HEK293 (cell line): ENCODE results near the gene PRICKLE1.

Experiments
- CTCF ChIA-PET: fragments of 350-600 bp; formaldehyde crosslinking; extraction: SDS; loops from one replicate; lab custom pipeline; 2021; ENCODE audit warnings: antibody characterized with exemption; lab: Yijun Ruan, JAX
- POLR2A ChIA-PET: fragments of 300-600 bp; formaldehyde crosslinking; extraction: SDS; loops from one replicate; lab custom pipeline; 2020; ENCODE audit warnings: antibody characterized with exemption, inconsistent platforms; lab: Yijun Ruan, JAX
- H3K27ac ChIP-seq: fragments of 200-500 bp; sonication (Bioruptor generic); 2 replicates; pipeline ENCODE4 v1.5.1; 2014; ENCODE audit warnings: low read depth, low read length, control low read depth, inconsistent platforms; ENCODE audit errors: extremely low read depth
- H3K36me3 ChIP-seq, 2 experiments: fragments of 200-500 bp in 1 of 2; sonication (Bioruptor generic) in 1 of 2; 1 replicate in 1 of 2; 2 replicates in 1 of 2; pipeline ENCODE4 v1.5.1; 2014 to 2017; ENCODE audit warnings: inconsistent platforms in 2 of 2, low read length in 2 of 2; ENCODE audit not compliant: control insufficient read depth in 2 of 2, insufficient read depth in 1 of 2
- H3K4me1 ChIP-seq: fragments of 200-500 bp; sonication (Bioruptor generic); 2 replicates; pipeline ENCODE4 v1.5.1; 2014; ENCODE audit warnings: mild to moderate bottlenecking, low read length, inconsistent platforms; ENCODE audit not compliant: control insufficient read depth, insufficient read depth
- H3K4me3 ChIP-seq: 2 replicates; pipeline ENCODE4 v1.5.1; 2011; ENCODE audit warnings: low read depth, mild to moderate bottlenecking, control low read depth, low read length, moderate library complexity
- H3K9me3 ChIP-seq: fragments of 200-500 bp; sonication (Bioruptor generic); 2 replicates; pipeline ENCODE4 v1.5.1; 2014; ENCODE audit warnings: low read depth, low read length, inconsistent platforms; ENCODE audit not compliant: control insufficient read depth, insufficient read depth
- GLIS2 ChIP-seq: fragments of 450-650 bp; formaldehyde crosslinking; IDR thresholded peaks from 2 replicates; pipeline ENCODE4 v1.5.1; 2016; ENCODE audit warnings: missing biosample characterization, missing genetic modification characterization
- KLF10 ChIP-seq: fragments of 450-650 bp; IDR thresholded peaks from 2 replicates; pipeline ENCODE4 v1.5.1; 2018; ENCODE audit warnings: missing biosample characterization, mild to moderate bottlenecking, missing genetic modification characterization
- OSR2 ChIP-seq: fragments of 450-650 bp; formaldehyde crosslinking; IDR thresholded peaks from 2 replicates; pipeline ENCODE4 v1.5.1; 2016; ENCODE audit warnings: missing biosample characterization, missing genetic modification characterization
- RBAK ChIP-seq: fragments of 450-650 bp; formaldehyde crosslinking; IDR thresholded peaks from 2 replicates; pipeline ENCODE4 v1.5.1; 2016; ENCODE audit warnings: missing biosample characterization, missing genetic modification characterization
- SP2 ChIP-seq: fragments of 450-650 bp; formaldehyde crosslinking; IDR thresholded peaks from 2 replicates; pipeline ENCODE4 v1.5.1; 2016; ENCODE audit warnings: missing biosample characterization, missing genetic modification characterization
- SP7 ChIP-seq: fragments of 450-650 bp; formaldehyde crosslinking; IDR thresholded peaks from 2 replicates; pipeline ENCODE4 v1.5.1; 2016; ENCODE audit warnings: missing biosample characterization, missing genetic modification characterization
- ZBTB17 ChIP-seq: fragments of 450-650 bp; formaldehyde crosslinking; IDR thresholded peaks from 2 replicates; pipeline ENCODE4 v1.5.1; 2016; ENCODE audit warnings: missing biosample characterization, missing genetic modification characterization
- ZEB2 ChIP-seq: fragments of 450-650 bp; formaldehyde crosslinking; IDR thresholded peaks from 2 replicates; pipeline ENCODE4 v1.5.1; 2016; ENCODE audit warnings: missing biosample characterization, missing genetic modification characterization
- ZFP3 ChIP-seq: fragments of 450-650 bp; formaldehyde crosslinking; IDR thresholded peaks from 2 replicates; pipeline ENCODE4 v1.5.1; 2016; ENCODE audit warnings: low read depth, missing biosample characterization, missing genetic modification characterization
- ZNF114 ChIP-seq: fragments of 450-650 bp; formaldehyde crosslinking; IDR thresholded peaks from 2 replicates; pipeline ENCODE4 v1.5.0; 2017; ENCODE audit warnings: missing biosample characterization, missing genetic modification characterization
- ZNF121 ChIP-seq: fragments of 450-650 bp; formaldehyde crosslinking; IDR thresholded peaks from 2 replicates; pipeline ENCODE4 v1.5.1; 2016; ENCODE audit warnings: missing biosample characterization, missing genetic modification characterization
- ZNF146 ChIP-seq: fragments of 450-650 bp; formaldehyde crosslinking; IDR thresholded peaks from 2 replicates; pipeline ENCODE4 v1.5.1; 2016; ENCODE audit warnings: missing biosample characterization, missing genetic modification characterization
- ZNF169 ChIP-seq: fragments of 450-650 bp; formaldehyde crosslinking; IDR thresholded peaks from 2 replicates; pipeline ENCODE4 v1.5.1; 2016; ENCODE audit warnings: missing biosample characterization, missing genetic modification characterization
- ZNF248 ChIP-seq: fragments of 450-650 bp; formaldehyde crosslinking; IDR thresholded peaks from 2 replicates; pipeline ENCODE4 v1.5.1; 2017; ENCODE audit warnings: missing biosample characterization, missing genetic modification characterization
- ZNF266 ChIP-seq: fragments of 450-650 bp; formaldehyde crosslinking; IDR thresholded peaks from 2 replicates; pipeline ENCODE4 v1.5.1; 2016; ENCODE audit warnings: missing biosample characterization, missing genetic modification characterization, low read depth
- ZNF426 ChIP-seq: fragments of 450-650 bp; formaldehyde crosslinking; IDR thresholded peaks from 2 replicates; pipeline ENCODE4 v1.5.1; 2017; ENCODE audit warnings: missing biosample characterization, missing genetic modification characterization, mild to moderate bottlenecking, inconsistent platforms, moderate library complexity
- ZNF433 ChIP-seq: fragments of 450-650 bp; formaldehyde crosslinking; IDR thresholded peaks from 2 replicates; pipeline ENCODE4 v1.5.1; 2016; ENCODE audit warnings: missing biosample characterization, missing genetic modification characterization, low read depth
- ZNF449 ChIP-seq: fragments of 450-650 bp; formaldehyde crosslinking; IDR thresholded peaks from 2 replicates; pipeline ENCODE4 v1.5.1; 2017; ENCODE audit warnings: missing biosample characterization, mild to moderate bottlenecking, missing genetic modification characterization, moderate library complexity
- ZNF48 ChIP-seq: fragments of 450-650 bp; formaldehyde crosslinking; IDR thresholded peaks from 2 replicates; pipeline ENCODE4 v1.5.1; 2016; ENCODE audit warnings: missing biosample characterization, missing genetic modification characterization
- ZNF513 ChIP-seq: fragments of 450-650 bp; IDR thresholded peaks from 2 replicates; pipeline ENCODE4 v1.5.1; 2018; ENCODE audit warnings: missing biosample characterization, missing genetic modification characterization
- ZNF544 ChIP-seq: fragments of 450-650 bp; formaldehyde crosslinking; IDR thresholded peaks from 2 replicates; pipeline ENCODE4 v1.5.0; 2017; ENCODE audit warnings: missing biosample characterization, missing genetic modification characterization
- ZNF600 ChIP-seq: fragments of 450-650 bp; formaldehyde crosslinking; IDR thresholded peaks from 2 replicates; pipeline ENCODE4 v1.5.1; 2016; ENCODE audit warnings: missing biosample characterization, missing genetic modification characterization
- ZNF623 ChIP-seq: fragments of 450-650 bp; formaldehyde crosslinking; IDR thresholded peaks from 2 replicates; pipeline ENCODE4 v1.5.1; 2016; ENCODE audit warnings: missing biosample characterization, missing genetic modification characterization
- ZNF658 ChIP-seq: fragments of 450-650 bp; formaldehyde crosslinking; IDR thresholded peaks from 2 replicates; pipeline ENCODE4; 2016; ENCODE audit warnings: missing biosample characterization, missing genetic modification characterization
- ZNF837 ChIP-seq: fragments of 450-650 bp; formaldehyde crosslinking; IDR thresholded peaks from 2 replicates; pipeline ENCODE4 v1.5.1; 2016; ENCODE audit warnings: missing biosample characterization, missing genetic modification characterization
- ZSCAN16 ChIP-seq: fragments of 450-650 bp; formaldehyde crosslinking; IDR thresholded peaks from 2 replicates; pipeline ENCODE4 v1.5.1; 2016; ENCODE audit warnings: missing biosample characterization, missing genetic modification characterization
- TF ChIP-seq, protein P1 (sequence below): fragments of 450-650 bp; formaldehyde crosslinking; IDR thresholded peaks from 2 replicates; pipeline ENCODE4 v1.5.1; 2016; ENCODE audit warnings: missing biosample characterization, missing genetic modification characterization
- TF ChIP-seq, protein P2 (sequence below): fragments of 450-650 bp; formaldehyde crosslinking; IDR thresholded peaks from 2 replicates; pipeline ENCODE4 v1.5.1; 2016; ENCODE audit warnings: missing biosample characterization, missing genetic modification characterization
- TF ChIP-seq, protein P3 (sequence below): fragments of 450-650 bp; formaldehyde crosslinking; IDR thresholded peaks from 2 replicates; pipeline ENCODE4 v1.5.1; 2016; ENCODE audit warnings: missing biosample characterization, missing genetic modification characterization

The PRICKLE1 gene

GRCh38 chr12:42442888-42443287 lies 146.7 kb downstream of the PRICKLE1 start:
- H3K36me3 ChIP-seq, result peaks cover 0 to 28% of the 10 kb centered on the region in 2 experiments; a peak in 1 of 3 replicates
- POLR2A ChIA-PET, result no interaction called here
- no peak for TF ChIP-seq ZNF837 (tag by site-specific recombination)
- no peak for TF ChIP-seq ZNF114 (tag by site-specific recombination)
- no peak for TF ChIP-seq SP7
- TF ChIP-seq ZNF623 (tag by site-specific recombination), result no peak
- no peak for TF ChIP-seq ZNF513 (tag by site-specific recombination)
- TF ChIP-seq SP2 (tag by site-specific recombination), result no peak
- no peak for TF ChIP-seq ZNF121
- no peak for TF ChIP-seq ZNF169 (tag by site-specific recombination)
- no peak for TF ChIP-seq ZNF544 (tag by site-specific recombination)
- TF ChIP-seq ZFP3 (tag by site-specific recombination), result no peak
- TF ChIP-seq, protein P1, sequence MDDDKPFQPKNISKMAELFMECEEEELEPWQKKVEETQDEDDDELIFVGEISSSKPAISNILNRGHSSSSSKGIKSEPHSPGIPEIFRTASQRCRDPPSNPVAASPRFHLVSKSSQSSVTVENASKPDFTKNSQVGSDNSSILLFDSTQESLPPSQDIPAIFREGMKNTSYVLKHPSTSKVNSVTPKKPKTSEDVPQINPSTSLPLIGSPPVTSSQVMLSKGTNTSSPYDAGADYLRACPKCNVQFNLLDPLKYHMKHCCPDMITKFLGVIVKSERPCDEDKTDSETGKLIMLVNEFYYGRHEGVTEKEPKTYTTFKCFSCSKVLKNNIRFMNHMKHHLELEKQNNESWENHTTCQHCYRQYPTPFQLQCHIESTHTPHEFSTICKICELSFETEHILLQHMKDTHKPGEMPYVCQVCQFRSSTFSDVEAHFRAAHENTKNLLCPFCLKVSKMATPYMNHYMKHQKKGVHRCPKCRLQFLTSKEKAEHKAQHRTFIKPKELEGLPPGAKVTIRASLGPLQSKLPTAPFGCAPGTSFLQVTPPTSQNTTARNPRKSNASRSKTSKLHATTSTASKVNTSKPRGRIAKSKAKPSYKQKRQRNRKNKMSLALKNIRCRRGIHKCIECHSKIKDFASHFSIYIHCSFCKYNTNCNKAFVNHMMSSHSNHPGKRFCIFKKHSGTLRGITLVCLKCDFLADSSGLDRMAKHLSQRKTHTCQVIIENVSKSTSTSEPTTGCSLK (tag by site-specific recombination), result no peak
- TF ChIP-seq ZBTB17 (tag by site-specific recombination), result no peak
- TF ChIP-seq ZNF433, result no peak
- no peak for TF ChIP-seq ZNF600 (tag by site-specific recombination)
- no peak for TF ChIP-seq ZNF266 (tag by site-specific recombination)
- TF ChIP-seq RBAK (tag by site-specific recombination), result no peak
- TF ChIP-seq OSR2 (tag by site-specific recombination), result no peak
- TF ChIP-seq ZEB2 (tag by site-specific recombination), result no peak
- TF ChIP-seq ZNF48, result no peak

GRCh38 chr12:42442311-42442759 lies 147.2 kb downstream of the PRICKLE1 start:
- H3K4me1 ChIP-seq, result peaks cover 5% of the 10 kb centered on the region
- TF ChIP-seq GLIS2 (tag by site-specific recombination), result no peak
- TF ChIP-seq KLF10 (tag by site-specific recombination), result no peak
- no peak for TF ChIP-seq ZNF449
- no peak for TF ChIP-seq ZNF658 (tag by site-specific recombination)
- no peak for TF ChIP-seq ZNF248 (tag by site-specific recombination)
- TF ChIP-seq, protein P2, sequence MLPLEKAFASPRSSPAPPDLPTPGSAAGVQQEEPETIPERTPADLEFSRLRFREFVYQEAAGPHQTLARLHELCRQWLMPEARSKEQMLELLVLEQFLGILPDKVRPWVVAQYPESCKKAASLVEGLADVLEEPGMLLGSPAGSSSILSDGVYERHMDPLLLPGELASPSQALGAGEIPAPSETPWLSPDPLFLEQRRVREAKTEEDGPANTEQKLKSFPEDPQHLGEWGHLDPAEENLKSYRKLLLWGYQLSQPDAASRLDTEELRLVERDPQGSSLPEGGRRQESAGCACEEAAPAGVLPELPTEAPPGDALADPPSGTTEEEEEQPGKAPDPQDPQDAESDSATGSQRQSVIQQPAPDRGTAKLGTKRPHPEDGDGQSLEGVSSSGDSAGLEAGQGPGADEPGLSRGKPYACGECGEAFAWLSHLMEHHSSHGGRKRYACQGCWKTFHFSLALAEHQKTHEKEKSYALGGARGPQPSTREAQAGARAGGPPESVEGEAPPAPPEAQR, result no peak
- TF ChIP-seq ZNF426 (tag by site-specific recombination), result no peak
- TF ChIP-seq ZSCAN16 (tag by site-specific recombination), result no peak
- TF ChIP-seq ZNF146 (tag by site-specific recombination), result no peak
- TF ChIP-seq, protein P3, sequence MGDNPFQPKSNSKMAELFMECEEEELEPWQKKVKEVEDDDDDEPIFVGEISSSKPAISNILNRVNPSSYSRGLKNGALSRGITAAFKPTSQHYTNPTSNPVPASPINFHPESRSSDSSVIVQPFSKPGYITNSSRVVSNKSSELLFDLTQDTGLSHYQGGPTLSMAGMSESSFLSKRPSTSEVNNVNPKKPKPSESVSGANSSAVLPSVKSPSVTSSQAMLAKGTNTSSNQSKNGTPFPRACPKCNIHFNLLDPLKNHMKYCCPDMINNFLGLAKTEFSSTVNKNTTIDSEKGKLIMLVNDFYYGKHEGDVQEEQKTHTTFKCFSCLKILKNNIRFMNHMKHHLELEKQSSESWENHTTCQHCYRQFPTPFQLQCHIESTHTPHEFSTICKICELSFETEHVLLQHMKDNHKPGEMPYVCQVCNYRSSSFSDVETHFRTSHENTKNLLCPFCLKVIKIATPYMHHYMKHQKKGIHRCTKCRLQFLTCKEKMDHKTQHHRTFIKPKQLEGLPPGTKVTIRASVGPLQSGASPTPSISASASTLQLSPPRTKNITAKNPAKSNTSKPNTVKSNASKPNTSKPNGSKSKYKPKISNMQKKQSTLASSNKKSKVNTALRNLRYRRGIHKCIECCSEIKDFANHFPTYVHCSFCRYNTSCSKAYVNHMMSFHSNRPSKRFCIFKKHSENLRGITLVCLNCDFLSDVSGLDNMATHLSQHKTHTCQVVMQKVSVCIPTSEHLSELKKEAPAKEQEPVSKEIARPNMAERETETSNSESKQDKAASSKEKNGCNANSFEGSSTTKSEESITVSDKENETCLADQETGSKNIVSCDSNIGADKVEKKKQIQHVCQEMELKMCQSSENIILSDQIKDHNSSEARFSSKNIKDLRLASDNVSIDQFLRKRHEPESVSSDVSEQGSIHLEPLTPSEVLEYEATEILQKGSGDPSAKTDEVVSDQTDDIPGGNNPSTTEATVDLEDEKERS (tag by site-specific recombination), result no peak
- ChIA-PET CTCF (no interaction called here), POLR2A (no interaction called here)
- peaks cover 0 to 28% of the 10 kb centered on the region in 2 experiments; a peak in 1 of 3 replicates for H3K36me3 ChIP-seq
- no peak overlapping the region for H3K27ac ChIP-seq
- H3K9me3 ChIP-seq, result no peaks in the 10 kb centered on the region
- H3K4me3 ChIP-seq, result no peak overlapping the region

More at GRCh38 chr12:42442888-42443287, 146.7 kb downstream of the PRICKLE1 start:
- Histone ChIP-seq H3K27ac (no peak overlapping the region), H3K9me3 (no peaks in the 10 kb centered on the region), H3K4me3 (no peak overlapping the region), H3K4me1 (peaks cover 6% of the 10 kb centered on the region)
- CTCF ChIA-PET, result no interaction called here
